ENCODE measurements around the gene NUMBL.

- no peak for TF ChIP-seq CTCF (IDR thresholded peaks at IDR 0.05)
- TF ChIP-seq EP300 (IDR thresholded peaks at IDR 0.05), result no peak
- no peak for TF ChIP-seq POLR2A (IDR thresholded peaks at IDR 0.05; ENCODE audit: low read depth)
- no peak for TF ChIP-seq POLR2AphosphoS5 (IDR thresholded peaks at IDR 0.05)
Measured at GRCh38 chr19:40681039-40681438, 9.4 kb downstream of the NUMBL start.

All from esophagus muscularis mucosa (tissue), 4 donors.